Activated gamma-delta T cell treated with Interleukin-2 at 50 U/mL for 16 hours (primary cell): Measurements from ENCODE around the gene XRRA1.
"Not testable (repeated sequence)": the region's sequence is repeated elsewhere in the genome, so short reads cannot be mapped to it uniquely, and the experiment has no call there.

ENCODE experiments used
- DNase-seq: peaks from one replicate; pipeline ENCODE4 v3.0.0-alpha.2; 2020

The XRRA1 gene

GRCh38 chr11:74895340-74896116, 53.4 kb downstream of the XRRA1 start:
- DNase-seq, result no peak

- DNase-seq, result not testable (repeated sequence)
Observed at GRCh38 chr11:74893015-74893414, 55.9 kb downstream of the XRRA1 start.

GRCh38 chr11:74877132-74877531, 71.8 kb downstream of the XRRA1 start:
- DNase-seq, result no peak

- no peak for DNase-seq
Observed at GRCh38 chr11:74871037-74871436, 77.9 kb downstream of the XRRA1 start.

GRCh38 chr11:74870485-74870884, 78.4 kb downstream of the XRRA1 start:
- DNase-seq, result no peak

DNA sequence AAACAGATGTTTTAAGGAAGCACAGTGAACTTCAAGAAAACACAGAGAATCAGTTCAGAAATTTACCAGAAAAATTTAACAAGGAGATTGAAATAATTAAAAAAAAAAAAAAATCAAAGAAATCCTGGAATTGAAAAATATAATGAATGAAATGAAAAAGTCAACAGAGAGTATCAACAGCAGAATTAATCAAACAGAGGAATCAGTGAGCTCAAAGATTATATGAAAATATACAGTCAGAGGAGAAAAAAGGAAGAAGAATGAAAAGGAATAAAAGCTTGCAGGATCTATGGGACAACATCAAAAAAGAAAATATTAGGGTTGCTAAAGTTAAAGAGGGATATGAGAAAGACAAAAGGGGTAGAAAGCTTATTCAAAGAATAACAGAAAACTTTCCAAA, 82.3 kb downstream of the XRRA1 start:
- DNase-seq, result no peak

GRCh38 chr11:74863410-74863809, 85.5 kb downstream of the XRRA1 start:
- no peak for DNase-seq

DNA sequence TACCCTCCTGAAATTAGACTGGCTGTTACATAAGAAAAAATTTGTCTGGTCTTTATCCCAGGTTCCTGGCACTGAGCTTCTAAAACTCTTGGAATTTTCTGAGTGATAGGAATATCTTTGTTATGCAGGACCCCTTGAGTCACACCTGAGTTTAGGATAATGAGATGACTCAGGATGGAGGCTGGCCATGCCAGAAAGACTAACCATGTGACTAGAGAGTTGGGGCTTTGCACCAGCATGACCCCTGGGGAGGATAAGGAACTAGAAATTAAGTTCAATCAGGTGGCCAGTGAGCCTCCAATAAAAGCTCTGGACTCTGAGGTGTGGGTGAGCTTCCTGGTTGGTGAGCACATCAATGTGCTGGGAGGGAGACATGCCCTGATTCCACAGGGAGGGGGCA, 88.1 kb downstream of the XRRA1 start:
- no peak for DNase-seq

GRCh38 chr11:74853223-74853622, 95.7 kb downstream of the XRRA1 start:
- DNase-seq, result no peak

DNA sequence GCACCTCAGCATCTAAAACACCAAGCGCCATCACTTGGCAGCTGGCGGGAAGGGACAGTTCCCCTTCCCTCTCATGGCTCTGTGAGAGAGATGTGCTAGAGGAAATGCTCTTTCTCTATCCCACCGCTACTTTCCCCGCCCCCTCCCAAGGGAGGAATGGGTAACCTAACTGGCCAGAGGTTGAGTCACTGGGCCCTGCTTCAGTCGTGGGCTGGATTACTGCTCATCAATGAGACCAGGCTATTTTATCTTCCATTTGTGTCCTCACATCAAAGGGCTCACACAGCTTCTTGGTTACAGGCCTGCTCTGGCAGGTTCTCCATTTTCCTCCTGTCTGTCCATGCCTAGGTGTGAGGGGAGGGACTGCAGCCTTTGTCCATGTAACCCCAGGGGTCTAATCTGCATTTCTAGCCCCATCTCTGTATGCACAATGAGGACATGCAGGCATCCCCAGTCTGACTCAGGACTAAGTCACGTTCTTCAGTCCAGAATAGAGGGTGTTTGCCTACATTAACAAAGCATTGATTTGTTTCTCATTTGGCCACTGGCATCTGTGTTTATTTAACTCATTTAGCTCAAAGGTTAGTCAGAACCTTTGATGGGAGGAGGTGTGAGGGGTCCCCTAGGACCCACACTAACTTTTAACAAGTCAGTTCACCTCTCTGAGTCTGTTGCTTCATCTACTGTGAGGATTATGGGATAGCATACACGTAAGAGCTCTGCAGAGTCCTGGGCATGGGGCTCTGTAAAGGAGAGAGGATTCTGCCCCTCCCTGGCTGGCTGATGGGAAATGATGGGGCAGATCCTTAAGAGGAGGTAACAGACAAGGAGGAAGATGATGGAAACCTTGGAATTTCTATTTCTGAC, 99.1 kb downstream of the XRRA1 start:
- no peak for DNase-seq

GRCh38 chr11:74847895-74848294, 101.0 kb downstream of the XRRA1 start:
- no peak for DNase-seq

DNA sequence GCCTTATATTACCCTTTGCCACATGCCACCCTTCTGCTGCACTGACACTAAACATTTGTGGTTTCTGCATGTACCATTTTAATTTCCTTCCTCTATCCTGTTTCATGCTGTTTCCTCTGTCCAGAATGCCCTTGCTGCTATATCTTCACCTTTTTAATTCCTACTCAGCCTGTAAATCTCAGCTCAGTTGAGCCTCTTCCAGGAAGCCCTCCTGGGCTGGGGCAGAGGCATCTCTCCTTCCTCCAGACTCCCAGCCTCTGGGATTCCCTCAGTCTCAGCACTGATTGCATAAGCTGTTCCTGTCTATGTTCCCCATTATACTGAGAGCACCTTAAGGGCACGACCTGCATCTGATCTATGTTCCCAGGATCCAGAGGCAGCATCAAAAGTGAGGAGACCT, 101.5 kb downstream of the XRRA1 start:
- no peak for DNase-seq

- no peak for DNase-seq
Observed at GRCh38 chr11:74846770-74847169, 102.1 kb downstream of the XRRA1 start.

DNA sequence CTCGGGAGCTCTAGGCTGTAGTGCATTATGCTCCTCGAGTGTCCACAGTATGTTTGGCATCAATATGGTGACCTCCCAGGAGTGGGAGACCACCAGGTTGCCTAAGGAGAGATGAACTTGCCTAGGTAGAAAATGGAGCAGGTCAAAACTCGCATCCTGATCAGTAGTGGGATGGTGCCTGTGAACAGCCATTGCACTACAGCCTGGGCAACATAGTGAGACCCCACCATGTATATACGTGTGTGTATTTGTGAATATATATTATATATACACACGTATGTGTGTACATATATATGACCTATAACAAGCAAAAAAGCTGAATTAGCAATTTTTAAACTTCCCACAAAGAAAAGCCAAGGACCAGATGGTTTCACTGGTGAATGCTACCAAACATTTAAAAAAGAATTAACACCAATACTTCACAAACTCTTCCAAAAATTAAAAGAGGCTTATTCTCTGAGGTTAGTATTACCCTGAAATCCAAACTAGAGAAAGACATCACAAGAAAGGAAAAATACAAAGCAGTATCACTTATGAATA, 102.8 kb downstream of the XRRA1 start:
- DNase-seq, result no peak

DNA sequence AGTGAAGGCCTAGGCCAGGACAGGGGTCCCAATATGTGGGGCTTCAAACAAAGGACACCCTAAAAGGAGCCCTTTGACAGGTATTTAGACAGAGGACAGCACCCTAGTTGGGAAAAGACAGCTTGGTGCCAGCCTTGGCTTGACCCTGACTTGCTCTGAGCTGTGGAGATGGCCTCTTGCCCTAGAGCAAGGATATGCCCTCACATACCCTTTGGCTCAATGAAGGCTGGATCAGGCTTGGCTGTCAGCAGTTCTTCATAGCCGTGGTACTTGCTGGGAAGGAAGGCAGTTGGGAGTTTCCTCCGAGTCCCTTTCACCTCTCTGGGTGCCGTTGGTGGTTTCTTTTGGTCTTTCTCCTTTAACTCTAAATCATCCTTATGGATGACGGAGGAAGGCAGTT, 104.0 kb downstream of the XRRA1 start:
- DNase-seq, result no peak

DNA sequence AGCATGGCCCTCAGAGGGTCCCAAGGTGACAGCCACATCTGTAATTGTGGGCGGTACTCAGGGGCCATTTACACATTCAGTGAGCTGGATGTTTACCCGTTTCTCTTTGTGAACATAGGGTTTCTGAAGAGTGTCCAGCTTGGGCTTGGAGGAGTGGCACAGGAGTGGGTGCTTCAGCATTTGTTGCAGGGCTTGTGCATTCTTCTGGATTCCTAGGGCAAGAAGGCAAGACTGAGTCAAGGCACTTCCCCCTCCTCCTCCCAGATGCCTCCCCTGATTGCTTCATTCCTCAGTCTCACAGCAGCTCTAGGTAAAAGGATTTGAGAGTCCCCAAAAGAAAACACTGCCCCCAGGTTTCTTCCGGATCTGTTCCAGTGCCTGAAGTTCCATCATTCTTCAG, 104.8 kb downstream of the XRRA1 start:
- no peak for DNase-seq

DNA sequence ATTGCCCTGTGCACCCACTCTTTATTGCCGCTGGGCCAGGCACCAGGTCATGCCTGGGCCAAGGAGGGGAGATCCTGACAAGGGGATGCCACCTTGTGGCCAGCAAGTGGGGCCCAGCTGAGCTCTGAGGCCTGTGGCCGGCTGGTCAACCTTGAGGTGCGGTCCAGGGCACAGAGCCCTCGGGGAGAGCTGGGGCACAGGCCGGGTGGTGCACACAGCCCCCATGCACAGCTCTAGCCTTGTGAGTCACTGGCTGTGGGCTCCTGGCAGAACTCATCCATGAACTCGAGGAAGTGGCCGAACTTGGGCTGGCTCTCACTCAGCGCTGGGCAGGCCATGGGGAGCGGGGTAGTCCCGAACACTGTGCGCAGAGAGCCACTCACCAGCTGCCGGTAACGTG, 105.9 kb downstream of the XRRA1 start:
- no peak for DNase-seq

GRCh38 chr11:74840486-74840885, 108.4 kb downstream of the XRRA1 start:
- no peak for DNase-seq

DNA sequence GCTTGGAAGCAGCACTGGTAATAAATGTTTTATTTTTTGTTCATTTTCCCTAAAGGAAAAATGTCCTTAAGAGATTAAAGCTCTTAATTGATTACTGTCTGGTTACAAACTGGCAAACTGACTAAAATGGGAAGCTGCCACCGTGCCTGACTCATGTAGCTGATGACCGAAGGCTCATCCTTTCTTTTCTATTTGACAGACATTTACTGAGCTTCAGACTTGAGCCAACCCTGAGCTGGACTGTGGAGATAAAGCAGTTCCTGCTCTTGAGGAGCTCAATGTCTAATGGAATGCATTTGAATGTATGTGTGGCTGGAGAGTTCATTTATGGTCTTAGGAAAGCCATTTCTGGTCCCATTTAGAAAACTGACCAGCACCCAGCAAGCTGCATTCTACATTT, 108.9 kb downstream of the XRRA1 start:
- DNase-seq, result no peak

DNA sequence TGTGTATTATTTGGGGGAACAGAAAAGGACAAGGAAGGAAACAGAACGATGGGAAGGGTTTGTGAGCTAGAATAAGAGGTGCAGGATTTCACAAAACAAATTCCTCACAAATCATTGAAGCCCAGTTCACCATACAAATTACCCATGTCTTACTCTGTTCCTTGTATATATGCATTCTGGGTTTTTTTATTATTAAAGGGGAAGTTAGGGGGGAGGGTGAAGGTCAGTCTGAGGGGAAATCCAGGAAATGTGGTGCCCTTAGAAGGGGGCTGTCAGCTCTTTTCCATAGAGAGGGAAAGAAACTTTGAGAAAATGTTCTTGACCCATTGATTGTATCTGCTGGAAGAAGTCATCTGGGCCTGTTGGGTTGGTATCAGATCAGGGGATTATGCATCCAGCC, 109.4 kb downstream of the XRRA1 start:
- DNase-seq, result no peak

- DNase-seq, result no peak
Observed at GRCh38 chr11:74838188-74838587, 110.7 kb downstream of the XRRA1 start.

DNA sequence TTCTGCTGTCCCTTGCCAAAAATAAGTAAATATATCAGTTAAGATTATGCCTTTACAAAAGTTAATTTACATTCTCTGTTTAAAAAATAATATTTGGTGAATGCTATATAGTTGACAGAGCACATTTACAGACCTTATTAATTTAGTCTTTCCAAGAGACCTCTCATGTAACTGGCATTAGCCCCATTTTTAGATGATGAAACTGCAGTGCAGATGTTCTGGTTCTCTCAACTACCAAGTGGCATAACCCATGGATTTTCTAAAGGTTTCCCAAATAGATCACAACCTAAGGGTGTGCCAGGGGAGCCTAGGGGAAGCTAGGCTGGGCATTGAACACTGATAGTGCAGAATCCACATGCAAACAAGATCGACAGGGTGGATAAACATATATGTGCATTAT, 111.7 kb downstream of the XRRA1 start:
- DNase-seq, result no peak

DNA sequence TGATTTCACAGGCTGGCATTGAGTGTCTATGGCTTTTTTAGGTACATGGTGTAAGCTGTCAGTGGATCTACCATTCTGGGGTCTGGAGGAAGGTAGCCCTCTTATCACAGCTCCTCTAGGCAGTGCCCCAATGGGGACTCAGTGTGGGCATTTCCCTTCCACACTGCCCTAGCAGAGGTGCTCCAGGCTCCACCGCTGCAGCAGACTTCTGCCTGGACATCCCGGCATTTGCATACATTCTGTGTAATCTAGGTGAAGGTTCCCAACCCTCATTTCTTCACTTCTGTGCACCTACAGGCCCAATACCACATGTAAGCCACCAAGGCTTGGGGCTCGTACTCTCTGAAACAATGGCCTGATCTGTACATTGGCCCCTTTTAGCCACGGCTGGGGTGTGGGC, 122.0 kb downstream of the XRRA1 start:
- DNase-seq, result no peak

DNA sequence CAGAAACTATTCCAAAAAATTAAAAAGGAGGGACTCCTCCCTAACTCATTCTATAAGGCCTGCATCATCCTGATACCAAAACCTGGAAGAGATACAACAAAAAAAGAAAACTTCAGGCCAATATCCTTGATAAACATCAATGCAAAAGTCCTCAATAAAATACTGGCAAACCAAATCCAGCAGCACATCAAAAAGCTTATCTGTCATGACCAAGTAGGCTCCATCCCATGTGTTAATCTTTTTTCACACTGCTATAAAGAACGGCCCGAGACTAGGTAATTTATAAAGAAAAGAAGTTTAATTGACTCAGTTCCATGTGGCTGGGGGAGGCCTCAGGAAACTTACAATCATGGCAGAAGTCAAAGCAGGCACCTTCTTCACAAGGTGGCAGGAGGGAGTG, 123.3 kb downstream of the XRRA1 start:
- DNase-seq, result not testable (repeated sequence)
